Fibroblast of the aortic adventitia (primary cell): ENCODE measurements around the gene DLEC1. TPM values are rescaled to one million over a fixed set of nuclear protein-coding genes. Genes with fewer than 3 reads are reported as not detected.
"Not testable (repeated sequence)": the region's sequence is repeated elsewhere in the genome, so short reads cannot be mapped to it uniquely, and the experiment has no call there.

ENCODE experiments used
- DNase-seq: peaks from one replicate; pipeline ENCODE4 v3.0.0-alpha.2; 2010; ENCODE audit warnings: low read depth
- H3K4me3 ChIP-seq: 2 replicates; pipeline ENCODE4 v1.5.1; 2011; ENCODE audit warnings: low read depth, mild to moderate bottlenecking, control low read depth, low read length, moderate library complexity
- CTCF ChIP-seq: IDR thresholded peaks from 2 replicates; pipeline ENCODE4 v1.5.1; 2011; ENCODE audit warnings: mild to moderate bottlenecking, low read length, control low read depth, inconsistent platforms; ENCODE audit not compliant: insufficient read depth
- total RNA-seq: library from RNA; depleted of rRNA; stranded (reverse); fragments of >200 nt; gene quantifications from 2 replicates; pipeline ENCODE4 v1.2.3, GENCODE V29; 2012; ENCODE audit warnings: low replicate concordance

The DLEC1 gene
- total RNA-seq, 1 donor, result 0.09 TPM

DNA sequence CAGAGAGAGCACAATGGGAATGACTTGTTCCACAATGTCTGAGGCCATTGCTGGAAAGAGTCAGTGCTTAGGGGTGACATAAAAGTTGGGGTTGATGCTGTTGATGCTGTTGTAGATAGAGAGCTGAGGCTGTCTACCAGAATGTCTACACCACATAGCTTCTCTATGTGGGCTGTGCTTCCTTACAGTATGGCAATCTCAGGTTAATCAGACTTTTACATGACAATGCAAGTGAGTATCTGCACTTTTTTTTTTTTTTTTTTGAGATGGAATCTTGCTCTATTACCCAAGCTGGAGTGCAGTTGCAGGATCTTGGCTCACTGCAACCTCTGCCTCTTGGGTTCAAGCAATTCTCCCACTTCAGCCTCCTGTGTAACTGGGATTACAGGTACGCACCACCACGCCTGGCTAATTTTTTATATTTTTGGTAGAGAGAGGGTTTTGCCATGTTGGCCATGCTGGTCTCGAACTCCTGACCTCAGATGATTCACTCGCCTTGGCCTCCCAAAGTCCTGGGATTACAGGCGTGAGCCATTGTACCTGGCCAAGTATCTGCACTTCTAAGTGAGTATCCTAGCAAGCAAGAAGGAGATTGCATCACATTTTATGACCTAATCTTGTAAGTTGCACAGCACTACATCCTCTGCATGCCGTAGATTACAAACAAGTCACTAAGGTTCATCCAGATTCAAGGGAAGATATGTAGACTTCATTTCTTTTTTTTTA, 28.7 kb downstream of the DLEC1 start:
- no peak for DNase-seq
- TF ChIP-seq CTCF, result no peak
- H3K4me3 ChIP-seq, result no peak overlapping the region

DNA sequence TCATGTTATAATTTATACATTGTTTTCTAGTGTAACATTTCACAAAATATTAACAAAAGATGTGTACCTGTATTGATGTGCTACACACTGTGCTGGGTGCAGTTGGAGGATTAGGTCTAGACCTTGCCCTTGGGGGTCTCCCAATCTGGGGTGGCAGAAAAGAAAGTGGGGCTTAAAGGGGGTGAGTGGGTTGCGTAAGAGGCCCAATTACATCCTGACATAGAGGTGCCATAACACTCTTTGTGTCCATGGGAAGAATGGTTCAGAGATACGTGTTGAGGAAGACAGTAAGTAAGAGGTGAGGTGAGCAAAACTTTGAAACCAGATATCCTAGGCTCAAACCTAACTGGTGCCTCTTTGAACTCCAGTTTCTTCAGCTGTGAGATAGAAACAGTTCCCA, 31.0 kb downstream of the DLEC1 start:
- no peak for DNase-seq
- H3K4me3 ChIP-seq, result no peak overlapping the region
- TF ChIP-seq CTCF, result no peak

DNA sequence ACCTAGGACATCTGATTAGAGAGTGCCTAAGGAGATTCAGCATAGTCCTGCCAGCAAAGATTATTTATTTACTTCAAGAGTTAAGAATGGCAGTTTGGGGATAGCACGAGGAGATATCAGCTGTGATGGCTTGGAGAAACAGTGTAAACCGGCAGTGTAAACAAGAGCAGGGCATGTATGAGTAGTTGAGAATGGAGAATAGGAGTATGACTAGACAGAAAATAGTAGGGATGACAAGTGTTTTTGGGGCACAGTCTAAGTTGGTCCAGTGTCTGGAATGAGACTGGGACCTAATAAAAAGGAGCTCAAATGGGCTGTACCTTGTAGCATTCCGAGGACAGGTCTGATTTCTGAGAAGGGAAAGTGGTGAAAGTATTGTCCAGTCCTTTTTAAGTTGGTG, 38.1 kb downstream of the DLEC1 start:
- H3K4me3 ChIP-seq, DNase-seq: not testable (repeated sequence)

- H3K4me3 ChIP-seq, DNase-seq: not testable (repeated sequence)
Observed at GRCh38 chr3:38082296-38082695, 43.3 kb downstream of the DLEC1 start.

DNA sequence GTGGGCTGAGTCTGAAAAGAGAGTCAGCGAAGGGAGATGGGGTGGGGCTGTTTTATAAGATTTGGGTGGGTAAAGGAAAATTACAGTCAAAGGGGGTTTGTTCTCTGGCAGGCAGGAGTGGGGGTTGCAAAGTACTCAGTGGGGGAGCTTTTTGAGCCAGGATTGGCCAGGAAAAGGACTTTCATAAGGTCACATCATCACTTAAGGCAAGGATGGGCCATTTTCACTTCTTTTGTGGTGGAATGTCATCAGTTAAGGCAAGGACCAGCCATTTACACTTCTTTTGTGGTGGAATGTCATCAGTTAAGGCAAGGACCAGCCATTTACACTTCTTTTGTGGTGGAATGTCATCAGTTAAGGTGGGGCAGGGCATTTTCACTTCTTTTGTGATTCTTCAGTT, 44.2 kb downstream of the DLEC1 start:
- not testable (repeated sequence) for DNase-seq, H3K4me3 ChIP-seq

DNA sequence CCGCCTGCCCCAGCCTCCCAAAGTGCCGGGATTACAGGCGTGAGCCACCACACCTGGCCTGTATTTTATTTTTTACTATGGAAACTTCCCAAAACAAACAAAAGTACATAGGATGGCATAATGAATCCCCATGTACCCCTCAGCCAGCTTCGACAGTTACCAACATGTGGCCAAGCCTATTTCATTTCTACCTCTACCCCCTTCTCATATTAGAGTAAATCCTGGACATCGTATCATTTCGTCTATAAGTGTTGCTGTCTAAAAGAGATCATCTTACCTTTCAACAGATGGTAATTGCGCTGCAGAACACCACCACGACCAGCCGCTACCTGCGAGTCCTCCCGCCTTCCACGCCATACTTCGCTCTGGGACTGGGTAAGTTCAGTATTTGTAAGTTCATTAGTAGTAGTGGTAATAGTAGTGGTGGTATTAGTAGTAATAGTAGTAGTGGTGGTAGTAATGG, 44.9 kb downstream of the DLEC1 start:
- H3K4me3 ChIP-seq, result no peak overlapping the region
- no peak for DNase-seq
- TF ChIP-seq CTCF, result no peak

DNA sequence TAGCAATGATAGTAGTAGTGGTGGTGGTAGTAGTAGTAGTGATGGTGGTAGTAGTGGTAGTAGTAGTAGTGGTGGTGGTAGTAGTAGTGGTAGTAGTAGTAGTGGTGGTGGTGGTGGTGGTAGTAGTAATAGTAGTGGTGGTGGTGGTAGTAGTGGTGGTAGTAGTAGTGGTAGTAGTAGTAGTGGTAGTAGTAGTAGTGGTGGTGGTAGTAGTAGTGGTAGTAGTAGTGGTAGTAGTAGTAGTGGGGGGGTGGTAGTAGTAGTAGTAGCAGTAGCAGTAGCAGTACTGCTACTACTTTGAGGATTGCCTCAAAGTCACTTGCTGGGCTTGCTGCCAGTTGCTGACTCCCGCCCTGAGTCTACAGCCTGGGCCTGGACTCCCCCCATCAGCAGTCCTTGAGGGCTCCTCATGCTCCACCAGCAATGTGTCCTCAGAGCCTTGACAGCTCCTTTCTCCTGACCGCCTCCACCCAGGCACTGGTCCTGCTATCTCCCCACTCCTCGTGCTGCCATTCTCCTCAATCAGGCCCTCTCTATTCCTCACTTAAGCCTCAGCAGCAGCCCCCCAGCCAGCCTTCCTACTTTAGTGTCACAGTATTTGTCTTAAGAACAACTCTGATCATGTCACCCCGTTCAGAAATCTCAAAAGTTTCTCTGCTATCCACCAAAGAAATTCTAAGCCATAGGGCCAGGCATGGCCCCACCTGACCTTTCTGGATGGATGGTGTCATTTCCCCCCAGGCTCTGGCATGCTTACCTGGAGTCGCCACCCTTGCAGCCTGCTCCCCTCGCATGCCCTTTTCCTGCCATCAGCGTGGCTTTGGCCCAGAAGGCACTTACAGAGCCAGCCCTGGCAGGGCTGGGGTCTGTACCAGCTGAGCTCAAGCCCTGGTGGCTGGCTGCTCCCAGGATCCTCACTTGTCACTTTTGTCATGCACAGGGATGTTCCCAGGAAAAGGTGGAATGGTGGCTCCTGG, 45.6 kb downstream of the DLEC1 start:
- peak; percentile 31 for DNase-seq

More for the DNA sequence above, 45.6 kb downstream of the DLEC1 start:
- no peak for TF ChIP-seq CTCF
- H3K4me3 ChIP-seq, result no peak overlapping the region
